ENCODE measurements around the gene CNPY1. TPM values are rescaled to one million over a fixed set of nuclear protein-coding genes. Genes with fewer than 3 reads are reported as not detected.

Gene CNPY1
- total RNA-seq, 2 experiments from 2014 or later: not detected

DNA sequence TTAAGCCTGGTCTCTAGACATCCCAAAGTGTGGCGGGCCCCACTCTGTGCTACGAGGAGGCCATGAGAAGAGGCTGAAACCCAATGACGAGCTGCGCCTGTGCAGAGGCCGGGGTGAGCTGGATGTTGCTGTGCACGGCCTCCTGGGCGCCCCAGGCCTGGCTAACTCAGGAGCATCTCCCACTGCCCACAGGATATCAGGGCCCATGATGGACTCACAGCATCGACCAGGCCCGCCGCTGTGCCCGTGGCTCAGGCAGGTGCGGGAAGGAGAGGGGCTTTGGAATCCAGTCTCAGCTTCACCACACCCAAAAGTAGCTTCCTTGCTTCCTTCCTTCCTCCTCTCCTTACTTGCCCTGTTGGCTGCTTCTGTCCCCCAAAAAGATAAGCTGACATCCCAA lies 4.6 kb upstream of the CNPY1 start:
- Mint-ChIP-seq H3K4me1 (ENCODE audit: low read depth) (no peaks in the 10 kb centered on the region), H3K27ac (no peak overlapping the region), H3K9me3 (ENCODE audit: insufficient read depth) (no peaks in the 10 kb centered on the region), H3K36me3 (ENCODE audit: low read depth) (no peaks in the 10 kb centered on the region), H3K27me3 (ENCODE audit: low read depth) (peaks cover 1% of the 10 kb centered on the region), H3K4me3 (no peak overlapping the region)
- ATAC-seq (no peak), DNase-seq (no peak)
- ChIA-PET POLR2A (no interaction called here), CTCF (no interaction called here)

DNA sequence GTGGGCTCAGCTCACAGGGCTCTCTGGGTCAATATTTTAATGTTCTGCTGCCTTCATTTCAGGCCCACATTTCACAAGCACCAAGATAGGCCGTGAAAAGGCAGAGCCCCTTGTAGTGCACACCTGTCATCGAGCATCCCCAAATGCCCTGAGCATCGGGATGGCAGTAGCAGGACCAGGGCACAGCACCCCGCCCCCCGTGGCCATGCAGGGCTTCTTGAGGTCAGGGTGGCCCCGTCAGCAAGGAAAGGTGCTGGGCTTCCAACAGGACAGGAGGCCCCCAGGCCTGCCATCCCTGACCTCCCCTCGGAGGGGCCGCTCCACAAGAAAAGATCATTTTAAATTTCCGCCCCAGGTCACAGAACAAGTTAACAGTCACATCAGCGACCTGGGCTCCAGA lies 2.9 kb upstream of the CNPY1 start:
- peaks cover 1% of the 10 kb centered on the region for H3K27me3 Mint-ChIP-seq (ENCODE audit: low read depth)
- ChIA-PET POLR2A (no interaction called here), CTCF (no interaction called here)
- DNase-seq (no peak), ATAC-seq (no peak)
- no peak overlapping the region for H3K4me3 Mint-ChIP-seq
- H3K27ac Mint-ChIP-seq: no peak overlapping the region
- no peaks in the 10 kb centered on the region for H3K36me3 Mint-ChIP-seq (ENCODE audit: low read depth)
- H3K9me3 Mint-ChIP-seq (ENCODE audit: insufficient read depth): no peaks in the 10 kb centered on the region
- H3K4me1 Mint-ChIP-seq (ENCODE audit: low read depth): no peaks in the 10 kb centered on the region

DNA sequence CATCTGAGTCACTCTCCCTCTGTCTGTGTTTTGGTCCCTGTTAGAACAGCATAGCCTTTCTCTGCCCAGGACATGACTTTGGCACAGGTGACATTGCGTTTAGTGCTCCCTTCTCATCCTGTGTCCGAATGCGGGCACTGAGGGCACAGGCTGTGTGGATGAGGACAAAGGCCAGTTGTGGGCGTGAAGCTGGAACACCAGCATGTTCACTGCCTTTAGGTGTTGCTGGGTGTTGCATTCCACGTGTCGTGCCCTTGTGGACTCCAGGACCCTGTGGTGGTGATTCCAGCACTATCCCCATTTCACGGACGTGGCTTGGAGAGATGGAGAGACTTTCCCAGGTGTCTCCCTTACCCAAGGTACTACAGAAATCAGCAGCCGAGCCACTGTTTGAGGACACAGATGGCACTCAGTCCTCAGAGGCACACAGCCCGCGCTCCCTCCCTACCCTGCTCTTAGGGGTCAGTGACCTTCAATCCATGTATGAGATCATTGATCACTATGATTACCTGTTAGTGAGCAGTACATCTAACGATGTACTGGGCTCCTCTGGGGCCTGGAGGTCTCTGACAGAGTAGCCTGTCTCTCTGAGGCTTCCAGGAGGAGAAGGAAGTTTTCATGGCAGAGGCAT lies 917 bp upstream of the CNPY1 start:
- ATAC-seq (no peak), DNase-seq (no peak)
- Mint-ChIP-seq H3K4me1 (ENCODE audit: low read depth) (no peaks in the 10 kb centered on the region), H3K9me3 (ENCODE audit: insufficient read depth) (no peaks in the 10 kb centered on the region), H3K36me3 (ENCODE audit: low read depth) (no peaks in the 10 kb centered on the region), H3K4me3 (no peak overlapping the region), H3K27me3 (ENCODE audit: low read depth) (peaks cover 1% of the 10 kb centered on the region), H3K27ac (no peak overlapping the region)
- POLR2A ChIA-PET: no interaction called here
- CTCF ChIA-PET: no interaction called here

DNA sequence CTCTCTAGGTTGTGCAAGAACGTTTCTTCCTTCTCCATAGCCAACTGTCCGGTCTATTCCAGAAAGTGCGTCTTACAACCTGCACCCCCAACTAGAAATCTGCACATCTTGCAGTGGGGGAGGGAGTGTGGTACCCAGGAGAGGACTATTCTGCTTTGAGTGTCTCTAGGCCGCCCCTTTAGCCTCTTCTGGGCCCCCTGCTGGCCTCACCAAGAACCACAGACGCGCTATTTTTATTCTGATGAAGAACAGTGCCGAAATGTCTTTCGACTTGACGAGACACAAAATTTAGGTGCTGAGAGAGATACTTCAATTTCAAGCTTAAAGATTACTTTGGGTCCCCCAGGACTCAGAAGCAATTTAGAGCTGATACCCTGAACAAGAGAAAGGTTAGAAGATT lies 1.0 kb downstream of the CNPY1 start:
- no peak overlapping the region for H3K27ac Mint-ChIP-seq
- CTCF ChIA-PET: interaction anchor here (0.7 kb wide), 1 partner anchor 53 kb away, joined by 6 read pairs; no protein-coding TSS in a partner anchor
- H3K9me3 Mint-ChIP-seq (ENCODE audit: insufficient read depth): no peaks in the 10 kb centered on the region
- no peaks in the 10 kb centered on the region for H3K27me3 Mint-ChIP-seq (ENCODE audit: low read depth)
- H3K4me1 Mint-ChIP-seq (ENCODE audit: low read depth): no peaks in the 10 kb centered on the region
- POLR2A ChIA-PET: no interaction called here
- no peak overlapping the region for H3K4me3 Mint-ChIP-seq
- ATAC-seq (no peak), DNase-seq (no peak)
- no peaks in the 10 kb centered on the region for H3K36me3 Mint-ChIP-seq (ENCODE audit: low read depth)

DNA sequence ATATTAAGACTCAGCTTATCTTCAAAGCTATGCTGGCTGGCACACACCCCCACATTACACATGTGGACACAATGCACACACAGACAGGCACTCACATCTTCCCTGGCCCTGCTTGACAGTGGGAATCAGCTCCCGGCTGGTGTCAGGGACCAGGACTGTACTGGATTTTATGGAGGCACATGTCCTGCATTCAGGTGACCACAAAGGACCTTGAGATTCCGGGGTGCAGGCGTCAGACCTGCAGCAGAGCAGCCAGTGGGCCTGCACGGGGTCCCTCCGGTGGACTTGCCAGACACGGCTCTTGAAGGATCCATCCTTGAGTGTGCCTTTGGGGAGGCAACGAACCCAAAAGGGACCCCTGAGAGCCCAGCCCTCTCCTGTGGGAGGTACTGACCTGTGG lies 1.9 kb downstream of the CNPY1 start:
- ChIA-PET POLR2A (interaction anchor here (0.7 kb wide), 1 partner anchor 1496 kb away, joined by 3 read pairs; no protein-coding TSS in a partner anchor), CTCF (no interaction called here)
- DNase-seq: no peak
- Mint-ChIP-seq H3K27me3 (ENCODE audit: low read depth) (peaks cover 4% of the 10 kb centered on the region), H3K9me3 (ENCODE audit: insufficient read depth) (no peaks in the 10 kb centered on the region), H3K36me3 (ENCODE audit: low read depth) (no peaks in the 10 kb centered on the region), H3K27ac (no peak overlapping the region), H3K4me1 (ENCODE audit: low read depth) (no peaks in the 10 kb centered on the region), H3K4me3 (no peak overlapping the region)
- no peak for ATAC-seq

DNA sequence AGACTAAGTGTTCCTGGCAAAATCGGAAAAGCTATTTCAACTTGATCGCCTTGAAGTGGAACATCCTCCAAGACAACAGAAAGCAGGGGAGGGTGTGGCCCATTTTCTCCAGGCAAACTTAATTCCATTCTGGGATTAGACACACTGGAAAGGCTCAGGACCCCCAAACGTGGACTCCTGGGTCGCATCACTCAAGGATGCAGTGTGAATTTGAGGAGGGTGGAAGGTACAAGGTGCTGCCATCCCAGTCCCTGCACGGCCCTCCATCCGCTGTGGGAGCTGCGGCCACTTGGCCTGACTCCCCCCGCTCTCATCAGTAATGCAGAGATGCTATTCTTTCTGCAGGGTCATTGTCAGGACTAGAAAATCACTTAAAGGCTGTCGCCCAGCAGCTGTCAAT lies 2.4 kb downstream of the CNPY1 start:
- Mint-ChIP-seq H3K36me3 (ENCODE audit: low read depth) (no peaks in the 10 kb centered on the region), H3K9me3 (ENCODE audit: insufficient read depth) (no peaks in the 10 kb centered on the region), H3K4me1 (ENCODE audit: low read depth) (no peaks in the 10 kb centered on the region), H3K27me3 (ENCODE audit: low read depth) (peaks cover 6% of the 10 kb centered on the region), H3K4me3 (no peak overlapping the region), H3K27ac (no peak overlapping the region)
- CTCF ChIA-PET: no interaction called here
- POLR2A ChIA-PET: interaction anchor here (0.7 kb wide), 1 partner anchor 1497 kb away, joined by 3 read pairs; no protein-coding TSS in a partner anchor
- DNase-seq: no peak
- no peak for ATAC-seq

DNA sequence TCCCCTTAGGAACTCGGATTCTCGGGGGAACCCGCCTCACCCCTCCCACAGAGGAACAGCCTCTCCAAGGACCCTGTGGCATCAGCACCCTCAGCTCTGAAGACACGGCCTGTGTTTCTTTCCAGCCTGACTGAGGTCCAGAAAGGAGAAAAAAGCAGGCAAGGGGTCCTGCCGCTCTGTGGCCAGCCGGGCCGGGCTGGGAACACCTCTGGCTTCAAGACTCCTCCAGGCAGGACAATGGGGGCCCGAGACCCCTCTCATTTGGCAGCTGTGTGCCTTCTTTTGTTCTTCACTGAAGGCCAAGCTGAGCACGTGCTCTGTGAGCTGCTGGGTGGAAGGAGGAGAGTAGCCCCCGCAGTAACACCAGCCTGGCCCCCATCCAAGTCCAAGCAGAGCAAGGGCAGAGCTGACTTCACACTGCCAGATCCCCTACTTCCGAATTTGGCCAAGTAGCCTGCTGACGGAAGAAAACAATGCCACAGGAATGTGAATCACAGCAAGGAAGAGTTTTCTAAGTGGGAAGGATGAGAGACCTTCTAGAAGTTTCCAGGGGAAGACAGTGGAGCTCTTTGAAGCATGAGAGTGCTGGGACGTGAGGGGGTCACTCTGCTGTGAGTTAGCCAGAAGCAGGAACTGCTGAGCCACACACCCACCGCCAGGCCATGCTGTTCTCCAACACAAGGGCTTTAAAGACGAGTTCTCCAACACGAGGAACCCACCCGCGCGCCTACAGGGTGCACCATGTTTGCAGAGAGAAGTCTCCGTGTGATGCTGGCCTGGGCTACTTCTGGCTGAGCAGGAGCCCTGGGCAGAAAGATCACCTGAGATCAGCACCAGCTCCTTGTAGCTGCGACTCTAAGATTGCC lies 3.1 kb downstream of the CNPY1 start:
- ChIA-PET POLR2A (no interaction called here), CTCF (no interaction called here)
- Mint-ChIP-seq H3K27ac (no peak overlapping the region), H3K4me1 (ENCODE audit: low read depth) (no peaks in the 10 kb centered on the region), H3K36me3 (ENCODE audit: low read depth) (no peaks in the 10 kb centered on the region), H3K27me3 (ENCODE audit: low read depth) (peaks cover 6% of the 10 kb centered on the region), H3K9me3 (ENCODE audit: insufficient read depth) (no peaks in the 10 kb centered on the region), H3K4me3 (no peak overlapping the region)
- no peak for DNase-seq
- no peak for ATAC-seq

DNA sequence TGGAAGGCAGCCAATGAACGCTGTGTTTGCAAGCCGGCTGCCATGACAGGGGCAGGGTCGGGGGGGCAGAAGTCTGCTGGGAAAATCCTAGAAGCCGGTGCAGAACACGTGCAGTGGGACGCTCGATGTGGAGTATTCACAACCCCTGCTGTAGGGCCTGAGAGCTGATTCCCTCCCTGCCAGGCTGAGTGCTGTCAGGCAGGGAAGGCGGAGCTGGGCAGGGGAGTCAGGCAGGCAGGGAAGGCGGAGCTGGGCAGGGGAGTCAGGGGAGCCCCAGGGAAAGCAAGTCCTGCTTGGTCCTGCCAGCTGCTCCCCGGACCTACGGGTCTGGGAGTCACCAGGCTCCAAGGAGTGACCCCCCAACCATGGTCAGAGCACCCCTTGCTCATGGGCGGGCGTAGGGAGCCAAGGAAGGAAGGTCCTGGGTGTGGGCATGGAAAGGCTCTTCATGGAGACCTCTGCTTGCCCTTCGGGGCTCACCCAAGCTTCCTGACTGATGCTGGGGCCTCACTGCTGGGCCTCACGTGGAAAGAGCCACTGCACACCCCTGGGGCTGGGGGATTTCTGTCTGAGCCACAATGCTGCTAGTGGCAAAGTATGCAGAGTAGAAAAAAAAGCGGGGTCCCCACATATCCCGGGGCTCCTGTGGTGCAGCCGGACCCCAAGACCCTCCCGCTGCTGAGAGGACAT lies 4.2 kb downstream of the CNPY1 start:
- ChIA-PET POLR2A (no interaction called here), CTCF (no interaction called here)
- no peak overlapping the region for H3K27ac Mint-ChIP-seq
- DNase-seq: no peak
- H3K4me3 Mint-ChIP-seq: no peak overlapping the region
- H3K36me3 Mint-ChIP-seq (ENCODE audit: low read depth): no peaks in the 10 kb centered on the region
- ATAC-seq: no peak
- H3K27me3 Mint-ChIP-seq (ENCODE audit: low read depth): peaks cover 6% of the 10 kb centered on the region
- H3K4me1 Mint-ChIP-seq (ENCODE audit: low read depth): no peaks in the 10 kb centered on the region
- H3K9me3 Mint-ChIP-seq (ENCODE audit: insufficient read depth): no peaks in the 10 kb centered on the region

DNA sequence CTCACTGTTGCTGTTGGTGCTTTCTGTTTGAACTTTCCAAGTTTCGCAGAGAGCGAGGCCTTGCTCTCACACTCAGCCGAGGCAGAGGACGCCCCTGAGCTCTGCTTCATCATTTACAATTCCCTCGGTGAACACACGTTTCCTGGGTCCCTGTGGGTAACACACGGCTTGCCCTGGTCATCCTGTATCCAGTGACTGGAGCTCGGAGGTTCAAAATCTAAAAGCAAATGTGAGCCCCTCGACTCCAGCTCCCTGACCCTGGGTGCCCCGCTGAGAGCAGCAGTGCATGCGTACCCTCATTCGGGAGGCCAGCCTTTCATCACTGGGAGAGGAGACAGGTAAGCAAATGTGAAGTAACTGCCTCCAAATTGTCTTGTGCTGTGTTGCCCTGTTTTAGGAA lies 5.8 kb downstream of the CNPY1 start:
- DNase-seq: no peak
- H3K4me1 Mint-ChIP-seq (ENCODE audit: low read depth): no peaks in the 10 kb centered on the region
- CTCF ChIA-PET: interaction anchor here (1.2 to 1.3 kb wide), 2 partner anchors 9 to 195 kb away, joined by 3 read pairs; no protein-coding TSS in a partner anchor
- POLR2A ChIA-PET: no interaction called here
- no peaks in the 10 kb centered on the region for H3K9me3 Mint-ChIP-seq (ENCODE audit: insufficient read depth)
- no peak overlapping the region for H3K4me3 Mint-ChIP-seq
- H3K27me3 Mint-ChIP-seq (ENCODE audit: low read depth): peaks cover 20% of the 10 kb centered on the region
- H3K27ac Mint-ChIP-seq: no peak overlapping the region
- no peak for ATAC-seq
- H3K36me3 Mint-ChIP-seq (ENCODE audit: low read depth): no peaks in the 10 kb centered on the region

DNA sequence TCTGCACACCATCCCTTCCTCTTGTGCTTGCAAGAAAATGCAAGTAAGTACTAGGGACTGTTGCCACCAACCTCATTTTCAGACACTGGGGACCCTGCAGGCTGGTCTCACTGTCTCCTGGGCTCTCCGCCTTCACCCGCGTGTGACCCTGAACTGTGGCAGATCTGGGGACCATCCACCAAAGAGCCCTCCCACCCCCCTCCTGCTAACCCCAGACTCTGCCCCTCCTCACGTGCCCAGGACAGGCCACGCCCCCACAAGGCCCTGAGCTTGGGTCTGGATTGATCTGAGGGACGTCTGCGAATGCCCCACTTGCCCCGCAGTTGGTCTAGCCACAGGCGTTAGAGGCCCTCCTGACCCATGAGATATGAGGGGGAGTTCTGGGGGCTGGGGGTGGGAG lies 8.1 kb downstream of the CNPY1 start:
- DNase-seq (no peak), ATAC-seq (no peak)
- peaks cover 4% of the 10 kb centered on the region for H3K4me1 Mint-ChIP-seq (ENCODE audit: low read depth)
- H3K36me3 Mint-ChIP-seq (ENCODE audit: low read depth): no peaks in the 10 kb centered on the region
- no peak overlapping the region for H3K4me3 Mint-ChIP-seq
- CTCF ChIA-PET: no interaction called here
- peaks cover 38% of the 10 kb centered on the region for H3K27me3 Mint-ChIP-seq (ENCODE audit: low read depth)
- POLR2A ChIA-PET: no interaction called here
- no peaks in the 10 kb centered on the region for H3K9me3 Mint-ChIP-seq (ENCODE audit: insufficient read depth)
- no peak overlapping the region for H3K27ac Mint-ChIP-seq

DNA sequence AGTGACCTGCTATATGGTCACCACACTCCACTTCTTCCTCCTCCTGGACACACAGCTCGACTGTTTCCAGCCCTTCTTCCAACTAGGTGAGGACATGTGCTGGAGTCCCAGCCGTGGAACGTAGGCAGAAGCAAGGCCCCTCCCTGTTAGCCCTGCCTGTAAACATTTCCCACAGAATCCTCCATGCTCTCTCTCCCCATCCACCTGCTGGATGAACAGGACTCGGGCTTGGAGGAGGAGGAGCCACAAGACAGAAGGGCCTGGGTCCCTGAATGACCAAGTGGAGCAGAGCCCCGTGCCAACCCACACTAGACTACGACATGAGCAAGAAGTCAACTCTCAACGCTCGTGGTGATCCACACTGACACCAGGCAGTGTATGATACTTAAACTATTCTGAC lies 9.9 kb downstream of the CNPY1 start:
- DNase-seq (no peak), ATAC-seq (no peak)
- Mint-ChIP-seq H3K4me3 (no peak overlapping the region), H3K27ac (no peak overlapping the region), H3K27me3 (ENCODE audit: low read depth) (peaks cover 49% of the 10 kb centered on the region), H3K9me3 (ENCODE audit: insufficient read depth) (no peaks in the 10 kb centered on the region), H3K4me1 (ENCODE audit: low read depth) (peaks cover 10% of the 10 kb centered on the region), H3K36me3 (ENCODE audit: low read depth) (no peaks in the 10 kb centered on the region)
- CTCF ChIA-PET: no interaction called here
- POLR2A ChIA-PET: no interaction called here

DNA sequence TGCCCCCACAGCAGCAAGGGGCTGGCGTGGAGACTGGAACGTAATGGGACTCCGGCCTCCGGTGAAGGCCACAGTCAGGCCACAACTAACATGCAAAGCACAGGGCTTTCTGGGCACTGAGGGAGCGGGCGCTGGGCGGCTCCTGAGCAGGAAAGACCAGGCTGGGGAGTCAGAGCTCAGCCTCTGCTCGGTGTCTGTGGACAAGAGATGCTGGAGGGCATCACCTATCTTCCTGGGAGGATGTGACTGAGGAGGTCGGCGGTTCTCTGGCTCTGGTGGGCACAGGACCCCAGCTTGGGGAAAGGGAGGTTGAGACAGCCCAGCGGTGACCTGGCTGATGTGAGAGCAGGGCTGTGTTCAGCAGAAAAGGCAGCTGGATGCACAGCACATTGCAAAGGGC lies 11.7 kb downstream of the CNPY1 start:
- Mint-ChIP-seq H3K4me1 (ENCODE audit: low read depth) (peaks cover 10% of the 10 kb centered on the region), H3K27ac (no peak overlapping the region), H3K27me3 (ENCODE audit: low read depth) (peaks cover 58% of the 10 kb centered on the region), H3K36me3 (ENCODE audit: low read depth) (no peaks in the 10 kb centered on the region), H3K9me3 (ENCODE audit: insufficient read depth) (no peaks in the 10 kb centered on the region), H3K4me3 (no peak overlapping the region)
- DNase-seq: no peak
- ATAC-seq: no peak
- ChIA-PET POLR2A (no interaction called here), CTCF (interaction anchor here (1.1 to 2.7 kb wide), 2 partner anchors 155 to 607 kb away, joined by 4 to 10 read pairs; no protein-coding TSS in a partner anchor)

Measured in activated CD8-positive, alpha-beta T cell treated with anti-CD3 and anti-CD28 coated beads, Interleukin-2, amount 10 ng/mL, durations not matched to agents 7 days and 5 days (primary cell).